ENCODE results near the gene RAB11FIP4. TPM values are rescaled to one million over a fixed set of nuclear protein-coding genes. Genes with fewer than 3 reads are reported as not detected.

RAB11FIP4 gene
- total and polyA plus RNA-seq, 2 of the 13 experiments (the other 11 are each of a cell fraction or from before 2014, with no cell fraction given): 28.0 to 89.3 TPM

- TF ChIP-seq CREB1 (IDR thresholded peaks at IDR 0.05) (no peak), CREB1 (CRISPR knock-in tag; IDR thresholded peaks at IDR 0.05) (no peak), CCAR2 (optimal IDR thresholded peaks at IDR 0.05; ENCODE audit: low read depth, low read length) (no peak), ZFY (CRISPR knock-in tag; IDR thresholded peaks at IDR 0.05) (0 out of 2 replicates have a peak, but pooled peaks have one; percentile 20), ZNF251 (CRISPR knock-in tag; IDR thresholded peaks at IDR 0.05) (no peak), SOX13 (IDR thresholded peaks at IDR 0.05) (no peak), SOX13 (CRISPR knock-in tag; conservative IDR thresholded peaks at IDR 0.05 in 1 of 2, IDR thresholded peaks at IDR 0.05 in 1 of 2) (peak in 1 of 2 experiments; percentile 63; a peak in 1 of 4 replicates), TARDBP (CRISPR knock-in tag; IDR thresholded peaks at IDR 0.05) (0 out of 2 replicates have a peak, but pooled peaks have one; percentile 29), RELA (CRISPR knock-in tag; IDR thresholded peaks at IDR 0.05) (no peak), HNF4A (CRISPR knock-in tag; IDR thresholded peaks at IDR 0.05) (peak; percentile 64), RFX1 (IDR thresholded peaks at IDR 0.05) (no peak), ARNT2 (CRISPR knock-in tag; IDR thresholded peaks at IDR 0.05; ENCODE audit: low read depth) (no peak), ZBTB7A (CRISPR knock-in tag; IDR thresholded peaks at IDR 0.05) (0 out of 2 replicates have a peak, but pooled peaks have one; percentile 41), FOXK1 (CRISPR knock-in tag; IDR thresholded peaks at IDR 0.05; ENCODE audit: borderline replicate concordance, low read depth) (no peak), TFDP1 (CRISPR knock-in tag; IDR thresholded peaks at IDR 0.05; ENCODE audit: borderline replicate concordance) (peak; percentile 47; the same call in 1 of the 2 replicates), ZBTB8A (CRISPR knock-in tag; IDR thresholded peaks at IDR 0.05; ENCODE audit: borderline replicate concordance, low read depth) (no peak), BCL3 (CRISPR knock-in tag; IDR thresholded peaks at IDR 0.05) (no peak), ESRRA (CRISPR knock-in tag; IDR thresholded peaks at IDR 0.05; ENCODE audit: low read depth) (peak; percentile 75; the same call in 1 of the 2 replicates), NR2F1 (CRISPR knock-in tag; IDR thresholded peaks at IDR 0.05) (peak; percentile 51 to 83; a peak in 2 of 4 replicates), PAXIP1 (CRISPR knock-in tag; conservative IDR thresholded peaks at IDR 0.05) (peak; percentile 46; the same call in 1 of the 2 replicates), POLR2AphosphoS2 (IDR thresholded peaks at IDR 0.05; ENCODE audit: low read depth, low read length) (no peak), ZNF569 (CRISPR knock-in tag; IDR thresholded peaks at IDR 0.05; ENCODE audit: borderline replicate concordance) (no peak), HMGA1 (CRISPR knock-in tag; conservative IDR thresholded peaks at IDR 0.05) (no peak), GTF3A (CRISPR knock-in tag; conservative IDR thresholded peaks at IDR 0.05) (0 out of 2 replicates have a peak, but pooled peaks have one; percentile 18), BCL6 (CRISPR knock-in tag; IDR thresholded peaks at IDR 0.05) (peak; percentile 26; the same call in 1 of the 2 replicates), SOX5 (CRISPR knock-in tag; IDR thresholded peaks at IDR 0.05; ENCODE audit: borderline replicate concordance) (no peak), YEATS2 (CRISPR knock-in tag; IDR thresholded peaks at IDR 0.05; ENCODE audit: borderline replicate concordance) (no peak)
These were observed 78.5 kb downstream of the RAB11FIP4 start (continued) for GRCh38 chr17:31469959-31470358.

Data from HepG2 (cell line).